GM12874 (cell line): ENCODE measurements around the gene TCIRG1.

Experiments
- TF ChIP-seq, protein P1 (sequence below): IDR thresholded peaks from 2 replicates; pipeline ENCODE4 v1.5.1; 2011; ENCODE audit warnings: low read depth, mild to moderate bottlenecking, control low read depth, low read length, moderate library complexity; ENCODE audit not compliant: insufficient read depth

TCIRG1 gene

GRCh38 chr11:68066742-68067141 lies 27.9 kb downstream of the TCIRG1 start:
- TF ChIP-seq, protein P1, sequence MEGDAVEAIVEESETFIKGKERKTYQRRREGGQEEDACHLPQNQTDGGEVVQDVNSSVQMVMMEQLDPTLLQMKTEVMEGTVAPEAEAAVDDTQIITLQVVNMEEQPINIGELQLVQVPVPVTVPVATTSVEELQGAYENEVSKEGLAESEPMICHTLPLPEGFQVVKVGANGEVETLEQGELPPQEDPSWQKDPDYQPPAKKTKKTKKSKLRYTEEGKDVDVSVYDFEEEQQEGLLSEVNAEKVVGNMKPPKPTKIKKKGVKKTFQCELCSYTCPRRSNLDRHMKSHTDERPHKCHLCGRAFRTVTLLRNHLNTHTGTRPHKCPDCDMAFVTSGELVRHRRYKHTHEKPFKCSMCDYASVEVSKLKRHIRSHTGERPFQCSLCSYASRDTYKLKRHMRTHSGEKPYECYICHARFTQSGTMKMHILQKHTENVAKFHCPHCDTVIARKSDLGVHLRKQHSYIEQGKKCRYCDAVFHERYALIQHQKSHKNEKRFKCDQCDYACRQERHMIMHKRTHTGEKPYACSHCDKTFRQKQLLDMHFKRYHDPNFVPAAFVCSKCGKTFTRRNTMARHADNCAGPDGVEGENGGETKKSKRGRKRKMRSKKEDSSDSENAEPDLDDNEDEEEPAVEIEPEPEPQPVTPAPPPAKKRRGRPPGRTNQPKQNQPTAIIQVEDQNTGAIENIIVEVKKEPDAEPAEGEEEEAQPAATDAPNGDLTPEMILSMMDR, result no peak

DNA sequence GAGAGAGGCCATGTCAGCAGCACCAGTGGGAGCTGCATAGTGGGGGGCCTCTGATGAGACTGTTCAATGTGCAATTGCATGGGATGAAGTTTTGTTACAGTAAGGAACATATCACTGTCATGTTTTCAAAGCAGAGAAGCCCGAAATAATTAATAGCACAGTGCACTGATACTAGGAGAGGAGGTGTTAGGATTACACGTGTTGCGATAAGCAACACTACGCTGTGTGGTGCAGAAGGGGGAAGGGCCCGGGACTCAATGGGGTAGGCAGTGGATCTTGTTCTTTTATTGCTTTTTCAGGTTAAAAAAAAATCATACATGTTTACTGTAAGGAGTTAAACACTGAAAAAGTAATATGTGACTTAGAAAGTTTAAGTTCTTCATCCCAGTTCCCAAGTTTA lies 29.2 kb downstream of the TCIRG1 start:
- TF ChIP-seq, protein P1, result no peak

GRCh38 chr11:68071281-68072048 lies 32.6 kb downstream of the TCIRG1 start:
- TF ChIP-seq, protein P1, result no peak

- TF ChIP-seq, protein P1, result no peak
These were observed 35.9 kb downstream of the TCIRG1 start for GRCh38 chr11:68074584-68075352.

DNA sequence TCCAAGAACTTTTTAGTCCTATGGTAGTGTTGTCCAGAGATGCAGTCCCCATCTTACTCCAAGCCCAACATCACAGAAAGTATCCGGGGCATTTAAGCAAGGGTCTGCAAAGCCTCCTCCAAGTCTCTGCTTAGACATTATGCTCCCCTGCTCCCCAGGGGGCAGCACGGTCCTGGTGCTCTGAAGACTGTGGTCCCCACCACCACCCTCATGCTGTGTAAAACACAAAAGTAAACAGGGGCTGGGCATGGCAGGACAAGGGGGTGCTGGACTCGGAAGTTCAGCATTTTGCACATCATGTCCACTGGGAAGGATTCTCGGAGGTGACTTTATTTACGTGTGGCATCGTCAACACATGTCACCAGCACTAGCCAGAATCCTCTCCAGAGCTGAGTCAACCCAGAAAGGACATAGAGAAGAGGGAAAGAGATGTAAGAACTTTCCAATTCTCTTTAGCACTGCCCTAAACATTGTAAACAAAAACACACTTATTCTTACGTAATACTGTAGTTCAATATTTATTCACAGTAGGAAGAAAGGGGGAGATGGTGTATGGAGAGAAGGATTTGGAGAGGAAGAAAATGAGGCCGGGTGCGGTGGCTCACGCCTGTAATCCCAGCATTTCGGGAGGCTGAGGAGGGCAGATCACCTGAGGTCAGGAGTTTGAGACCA lies 37.7 kb downstream of the TCIRG1 start:
- TF ChIP-seq, protein P1, result peak; percentile 29; the same call in 1 of the 2 replicates

GRCh38 chr11:68077617-68078582 lies 39.1 kb downstream of the TCIRG1 start:
- TF ChIP-seq, protein P1, result no peak
